HL-60 (cell line): ENCODE results near the gene LAMC1.

Experiments used
- DNase-seq, 2 experiments: peaks; one replicate each; pipeline ENCODE4 v3.0.0-alpha.2; 2010 to 2020; ENCODE audit warnings: low read depth in 1 of 2, low spot score in 1 of 2
- H3K27ac ChIP-seq: fragments of 250-450 bp; sonication (Bioruptor Pico); replicated peaks from 2 replicates; pipeline ENCODE4 v1.5.1; 2020; ENCODE audit warnings: mild to moderate bottlenecking, moderate library complexity
- H3K27me3 ChIP-seq: fragments of 250-450 bp; sonication (Bioruptor Pico); 2 replicates; pipeline ENCODE4 v1.5.1; 2021; ENCODE audit warnings: mild to moderate bottlenecking, moderate library complexity; ENCODE audit not compliant: insufficient read depth, poor library complexity, severe bottlenecking
- H3K4me3 ChIP-seq: replicated peaks from 2 replicates; pipeline ENCODE4 v1.5.1; 2011; ENCODE audit warnings: mild to moderate bottlenecking, control low read depth, low read length; ENCODE audit not compliant: insufficient read depth
- CTCF ChIP-seq: IDR thresholded peaks from one replicate; pipeline ENCODE4 v1.5.1; 2011; ENCODE audit warnings: low read length, control low read depth, inconsistent platforms; ENCODE audit not compliant: insufficient read depth
- GABPA ChIP-seq: IDR thresholded peaks from 2 replicates; pipeline ENCODE4 v1.6.1; 2012; ENCODE audit warnings: low read depth
- POLR2AphosphoS5 ChIP-seq: IDR thresholded peaks from 2 replicates; pipeline ENCODE4 v1.6.1; 2012; ENCODE audit warnings: low read depth
- REST ChIP-seq: IDR thresholded peaks from 2 replicates; pipeline ENCODE4 v1.6.1; 2012; ENCODE audit warnings: low read depth; ENCODE audit not compliant: insufficient replicate concordance
- SPI1 ChIP-seq: IDR thresholded peaks from 2 replicates; pipeline ENCODE4 v1.6.1; 2012; ENCODE audit warnings: low read depth, mild to moderate bottlenecking, borderline replicate concordance

LAMC1 gene

GRCh38 chr1:183163316-183163715, 140.1 kb downstream of the LAMC1 start:
- Histone ChIP-seq H3K27me3 (no peaks in the 10 kb centered on the region), H3K27ac (no peak overlapping the region), H3K4me3 (no peak overlapping the region)
- no peak for DNase-seq
- TF ChIP-seq REST (no peak), SPI1 (no peak), GABPA (no peak), CTCF (no peak), POLR2AphosphoS5 (no peak)

- no peak for DNase-seq
- H3K27ac ChIP-seq = no peak overlapping the region
Observed at GRCh38 chr1:183164340-183164739, 141.1 kb downstream of the LAMC1 start.

GRCh38 chr1:183164963-183165362, 141.7 kb downstream of the LAMC1 start:
- H3K27me3 ChIP-seq = no peaks in the 10 kb centered on the region
- TF ChIP-seq POLR2AphosphoS5 (no peak), CTCF (no peak), SPI1 (no peak), GABPA (no peak), REST (no peak)
- no peak overlapping the region for H3K27ac ChIP-seq
- H3K4me3 ChIP-seq = no peak overlapping the region
- no peak for DNase-seq

More at GRCh38 chr1:183164340-183164739, 141.1 kb downstream of the LAMC1 start:
- Histone ChIP-seq H3K4me3 (no peak overlapping the region), H3K27me3 (no peaks in the 10 kb centered on the region)
- TF ChIP-seq GABPA (no peak), POLR2AphosphoS5 (no peak), CTCF (no peak), REST (no peak), SPI1 (no peak)
